Neuronal stem cell (in vitro differentiated cells): ENCODE results near the gene ELMOD1.

ENCODE experiments used
- DNase-seq: peaks from one replicate; pipeline ENCODE4 v3.0.0-alpha.2; 2013; ENCODE audit warnings: low spot score
- H2AFZ ChIP-seq: one replicate; pipeline ENCODE4 v1.6.1; 2013; ENCODE audit warnings: mild to moderate bottlenecking, low read length, inconsistent platforms
- H2AK5ac ChIP-seq: 2 replicates; pipeline ENCODE4 v1.6.1; 2013; ENCODE audit warnings: low read depth, mild to moderate bottlenecking, inconsistent platforms, low read length, moderate library complexity, mixed read lengths
- H2BK120ac ChIP-seq: 2 replicates; pipeline ENCODE4 v1.6.1; 2013; ENCODE audit warnings: low read depth, mild to moderate bottlenecking, inconsistent platforms, low read length, moderate library complexity, mixed read lengths
- H2BK12ac ChIP-seq: one replicate; pipeline ENCODE4 v1.6.1; 2013; ENCODE audit warnings: low read length, inconsistent platforms
- H2BK15ac ChIP-seq: 2 replicates; pipeline ENCODE4 v1.6.1; 2013; ENCODE audit warnings: mild to moderate bottlenecking, low read length, inconsistent platforms, mixed read lengths
- H2BK5ac ChIP-seq: one replicate; pipeline ENCODE4 v1.6.1; 2013; ENCODE audit warnings: inconsistent platforms, mild to moderate bottlenecking, low read length, moderate library complexity
- H3K14ac ChIP-seq: one replicate; pipeline ENCODE4 v1.6.1; 2013; ENCODE audit warnings: low read length, inconsistent platforms
- H3K18ac ChIP-seq: 2 replicates; pipeline ENCODE4 v1.6.1; 2013; ENCODE audit warnings: low read length, inconsistent platforms
- H3K23ac ChIP-seq: 2 replicates; pipeline ENCODE4 v1.6.1; 2013; ENCODE audit warnings: low read depth, mild to moderate bottlenecking, mixed read lengths, low read length, inconsistent platforms; ENCODE audit not compliant: poor library complexity
- H3K27ac ChIP-seq: replicated peaks from 3 replicates; pipeline ENCODE4 v1.5.1; 2013; ENCODE audit warnings: low read length, inconsistent platforms
- H3K27me3 ChIP-seq, 3 experiments: 2 replicates each; pipeline ENCODE4 v1.6.1; 2013; ENCODE audit warnings: low read length in 3 of 3, mild to moderate bottlenecking in 2 of 3, inconsistent platforms in 1 of 3, low read depth in 1 of 3, mixed read lengths in 1 of 3, moderate library complexity in 1 of 3; ENCODE audit not compliant: control insufficient read depth in 3 of 3, insufficient read depth in 3 of 3
- H3K36me3 ChIP-seq, 2 donors: replicated peaks in 1 of 2; 2 replicates each; pipeline ENCODE4 v1.6.1; 2013; ENCODE audit warnings: low read length in 2 of 2; ENCODE audit not compliant: control insufficient read depth in 2 of 2, insufficient read depth in 2 of 2
- H3K4ac ChIP-seq: 2 replicates; pipeline ENCODE4 v1.6.1; 2013; ENCODE audit warnings: inconsistent platforms, mild to moderate bottlenecking, low read length, moderate library complexity
- H3K4me1 ChIP-seq, 2 donors: 1 replicate in 1 of 2; 2 replicates in 1 of 2; pipeline ENCODE4 v1.6.1; 2013; ENCODE audit warnings: low read length in 2 of 2, low read depth in 1 of 2; ENCODE audit not compliant: control insufficient read depth in 2 of 2, insufficient read depth in 1 of 2
- H3K4me2 ChIP-seq: one replicate; pipeline ENCODE4 v1.6.1; 2013; ENCODE audit warnings: mild to moderate bottlenecking, low read length, inconsistent platforms; ENCODE audit not compliant: insufficient read depth, poor library complexity, severe bottlenecking
- H3K4me3 ChIP-seq, 2 donors: 2 replicates each; pipeline ENCODE4 v1.5.1; 2013; ENCODE audit warnings: low read length in 2 of 2, mild to moderate bottlenecking in 2 of 2, inconsistent platforms in 1 of 2, moderate library complexity in 1 of 2
- H3K79me1 ChIP-seq: one replicate; pipeline ENCODE4 v1.6.1; 2013; ENCODE audit warnings: low read depth, mild to moderate bottlenecking, inconsistent platforms, low read length, moderate library complexity
- H3K9ac ChIP-seq: one replicate; pipeline ENCODE4 v1.6.1; 2013; ENCODE audit warnings: mild to moderate bottlenecking, low read depth, low read length, inconsistent platforms; ENCODE audit not compliant: poor library complexity
- H3K9me3 ChIP-seq, 2 donors: replicated peaks in 1 of 2; 2 replicates each; pipeline versions ENCODE3 to v1.6.1; 2013; ENCODE audit warnings: low read length in 2 of 2, mild to moderate bottlenecking in 2 of 2, inconsistent platforms in 1 of 2, low read depth in 1 of 2, mixed read lengths in 1 of 2, moderate library complexity in 1 of 2; ENCODE audit not compliant: control insufficient read depth in 2 of 2, insufficient read depth in 1 of 2
- H4K8ac ChIP-seq: one replicate; pipeline ENCODE4 v1.6.1; 2013; ENCODE audit warnings: low read depth, mild to moderate bottlenecking, inconsistent platforms, low read length, moderate library complexity
- H4K91ac ChIP-seq: one replicate; pipeline ENCODE4 v1.6.1; 2013; ENCODE audit warnings: low read length, low read depth, mild to moderate bottlenecking, inconsistent platforms; ENCODE audit not compliant: poor library complexity
- WGBS, 2 donors: extraction: QIAGEN DNeasy Blood & Tissue Kit; methylation state at CpG; one replicate each; pipeline ENCODE4 v1.1.7; 2013; ENCODE audit warnings: missing lambda C conversion rate in 2 of 2, mixed read lengths in 1 of 2; ENCODE audit not compliant: insufficient read length in 2 of 2, insufficient replicate concordance in 1 of 2; ENCODE audit errors: extremely low coverage in 2 of 2; 5-methylcytosine and 5-hydroxymethylcytosine counted together

Gene ELMOD1

GRCh38 chr11:107665018-107665417, 74.1 kb downstream of the ELMOD1 start:
- Histone ChIP-seq H2BK5ac (no peak overlapping the region), H3K27me3 (no peaks in the 10 kb centered on the region), H4K8ac (no peak overlapping the region), H3K36me3 (no peaks in the 10 kb centered on the region), H3K4me2 (no peak overlapping the region), H3K4ac (no peak overlapping the region), H2AK5ac (no peak overlapping the region), H3K27ac (no peak overlapping the region), H2BK15ac (no peak overlapping the region), H3K79me1 (no peaks in the 10 kb centered on the region), H3K4me1 (peaks cover 4 to 50% of the 10 kb centered on the region in 2 donors), H3K4me3 (no peak overlapping the region), H3K9me3 (no peaks in the 10 kb centered on the region), H4K91ac (no peak overlapping the region), H2AFZ (no peak overlapping the region), H3K14ac (no peak overlapping the region), H3K9ac (no peak overlapping the region), H2BK12ac (no peak overlapping the region), H2BK120ac (no peak overlapping the region), H3K18ac (no peak overlapping the region), H3K23ac (no peak overlapping the region)
- DNase-seq, result no peak
- WGBS, 2 donors, result no CpG with 5 or more reads among the region's 10 CpGs

GRCh38 chr11:107666911-107667613, 76.1 kb downstream of the ELMOD1 start:
- Histone ChIP-seq H2BK5ac (no peak overlapping the region), H3K27me3 (no peaks in the 10 kb centered on the region), H3K9me3 (no peaks in the 10 kb centered on the region), H3K27ac (no peak overlapping the region), H3K18ac (no peak overlapping the region), H2BK120ac (no peak overlapping the region), H3K36me3 (no peaks in the 10 kb centered on the region), H2BK12ac (no peak overlapping the region), H2AFZ (no peak overlapping the region), H3K4ac (no peak overlapping the region), H4K91ac (no peak overlapping the region), H3K14ac (no peak overlapping the region), H3K23ac (no peak overlapping the region), H3K79me1 (no peaks in the 10 kb centered on the region), H2BK15ac (no peak overlapping the region), H4K8ac (no peak overlapping the region), H3K4me2 (no peak overlapping the region), H3K4me3 (no peak overlapping the region), H3K4me1 (peaks cover 4 to 45% of the 10 kb centered on the region in 2 donors), H2AK5ac (no peak overlapping the region), H3K9ac (no peak overlapping the region)
- WGBS, 2 donors, result no CpG with 5 or more reads among the region's 8 CpGs
- no peak for DNase-seq

GRCh38 chr11:107669191-107669740, 78.3 kb downstream of the ELMOD1 start:
- no peak overlapping the region for H2BK12ac ChIP-seq
- no peaks in the 10 kb centered on the region for H3K9me3 ChIP-seq
- H3K4ac ChIP-seq, result no peak overlapping the region
- H2BK120ac ChIP-seq, result no peak overlapping the region
- no peak overlapping the region for H3K14ac ChIP-seq
- no peaks in the 10 kb centered on the region for H3K79me1 ChIP-seq
- H2BK5ac ChIP-seq, result no peak overlapping the region
- H3K4me2 ChIP-seq, result no peak overlapping the region
- H3K27ac ChIP-seq, result no peak overlapping the region
- H3K36me3 ChIP-seq, result no peaks in the 10 kb centered on the region
- no peak overlapping the region for H3K18ac ChIP-seq
- peak overlapping the region; percentile 30 for H2AFZ ChIP-seq
- H3K4me1 ChIP-seq, result peaks cover 4 to 45% of the 10 kb centered on the region in 2 donors
- WGBS, 2 donors, result no CpG with 5 or more reads among the region's 11 CpGs
- no peak overlapping the region for H3K4me3 ChIP-seq
- no peak overlapping the region for H4K91ac ChIP-seq
- no peak overlapping the region for H2AK5ac ChIP-seq
- H2BK15ac ChIP-seq, result no peak overlapping the region
- H3K23ac ChIP-seq, result no peak overlapping the region
- DNase-seq, result no peak
- H4K8ac ChIP-seq, result no peak overlapping the region
- no peak overlapping the region for H3K9ac ChIP-seq
- H3K27me3 ChIP-seq, result no peaks in the 10 kb centered on the region

- Histone ChIP-seq H3K4me3 (no peak overlapping the region), H3K4me2 (no peak overlapping the region), H2AFZ (peak overlapping the region; percentile 23), H2BK120ac (no peak overlapping the region), H3K27me3 (no peaks in the 10 kb centered on the region), H3K4ac (no peak overlapping the region), H3K9me3 (no peaks in the 10 kb centered on the region), H4K91ac (no peak overlapping the region), H2AK5ac (no peak overlapping the region), H4K8ac (no peak overlapping the region), H3K23ac (no peak overlapping the region), H3K4me1 (peaks cover 4 to 40% of the 10 kb centered on the region in 2 donors), H2BK15ac (no peak overlapping the region), H3K14ac (no peak overlapping the region), H3K36me3 (no peaks in the 10 kb centered on the region), H3K27ac (no peak overlapping the region), H3K18ac (no peak overlapping the region), H2BK5ac (no peak overlapping the region), H3K9ac (no peak overlapping the region), H2BK12ac (no peak overlapping the region), H3K79me1 (no peaks in the 10 kb centered on the region)
- no CpG with 5 or more reads among the region's 4 CpGs for WGBS, 2 donors
- DNase-seq, result no peak
Observed at GRCh38 chr11:107669893-107670601, 79.1 kb downstream of the ELMOD1 start.
